Measurements from ENCODE around the gene BACH2.

BACH2 gene

GRCh38 chr6:90278129-90278528, 18.5 kb downstream of the BACH2 start:
- no peak for DNase-seq (ENCODE audit: low read depth in 2 of 2)

DNA sequence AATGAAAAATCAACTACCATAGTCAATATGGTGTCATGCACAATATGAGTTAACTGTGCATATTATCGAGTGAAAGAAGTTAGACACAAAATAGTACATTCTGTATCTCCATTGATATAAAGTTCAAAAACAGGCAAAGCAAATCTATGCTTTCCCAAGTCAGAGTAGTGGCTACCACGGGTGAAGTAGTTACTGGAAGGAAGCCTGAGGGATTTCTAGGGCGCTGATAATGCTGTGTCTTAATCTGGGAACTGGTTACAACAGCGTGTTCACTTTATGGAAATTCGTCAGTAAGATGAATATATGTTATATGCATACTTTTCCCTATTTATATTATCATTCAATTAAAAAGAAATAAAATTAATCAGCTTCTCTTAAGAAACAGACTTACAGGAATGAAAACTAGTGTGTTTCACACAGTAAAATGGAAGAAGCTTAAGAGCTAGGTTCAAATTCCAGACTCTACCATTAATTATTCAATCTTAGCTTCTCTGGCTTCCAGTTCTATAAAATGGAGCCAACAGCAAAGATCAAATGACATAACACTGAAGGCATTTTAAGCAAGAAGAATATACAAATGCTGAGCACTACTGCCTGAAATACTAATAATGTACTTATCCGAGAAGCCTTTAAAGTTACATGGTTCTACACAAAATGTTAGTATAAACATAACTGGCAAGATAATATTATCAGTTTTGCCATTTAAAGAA, 19.2 kb downstream of the BACH2 start:
- DNase-seq (ENCODE audit: low read depth in 2 of 2) = no peak

GRCh38 chr6:90274451-90275030, 22.1 kb downstream of the BACH2 start:
- peak; percentile 88 to 91 for DNase-seq (ENCODE audit: low read depth in 2 of 2)

DNA sequence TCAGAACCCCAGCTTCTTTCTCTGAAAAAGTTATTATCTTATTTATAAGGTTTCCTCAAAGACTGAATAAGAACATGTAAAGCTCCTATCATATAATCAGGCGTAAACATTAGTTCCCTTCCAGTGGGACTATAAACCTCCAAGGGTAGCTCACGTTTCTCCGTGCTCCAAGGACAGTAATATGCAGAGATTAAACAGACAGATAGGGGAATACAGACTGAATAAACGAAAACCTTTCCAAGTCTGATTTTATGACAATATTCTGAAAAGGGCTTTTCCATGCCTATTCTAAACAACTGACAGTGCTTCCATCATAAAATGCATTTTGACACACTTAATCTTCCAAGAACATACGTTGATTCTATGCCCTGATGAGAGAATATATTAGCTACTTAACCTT, 22.8 kb downstream of the BACH2 start:
- no peak for DNase-seq (ENCODE audit: low read depth in 2 of 2)

GRCh38 chr6:90272895-90273294, 23.7 kb downstream of the BACH2 start:
- no peak for DNase-seq (ENCODE audit: low read depth in 2 of 2)

DNA sequence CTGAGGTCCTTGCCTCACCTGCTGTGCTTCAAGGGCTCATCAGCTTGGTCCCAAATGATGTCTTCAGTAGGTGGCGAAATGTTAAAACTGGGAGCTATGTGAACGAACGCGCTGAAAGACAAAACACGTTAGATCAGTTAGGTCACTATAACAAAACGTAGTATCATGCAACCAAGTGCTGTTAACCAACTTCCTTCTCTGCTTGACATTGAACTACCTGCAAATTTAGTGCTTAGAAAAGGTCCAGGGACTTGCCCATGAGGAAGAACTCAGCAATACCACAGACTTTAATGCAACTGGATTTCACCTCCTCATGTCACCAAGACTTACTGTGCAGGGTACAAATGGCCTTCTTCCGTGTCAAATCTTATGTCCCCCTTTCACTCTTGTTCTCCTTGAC, 24.8 kb downstream of the BACH2 start:
- no peak for DNase-seq (ENCODE audit: low read depth in 2 of 2)

GRCh38 chr6:90269334-90269733, 27.3 kb downstream of the BACH2 start:
- DNase-seq (ENCODE audit: low read depth in 2 of 2) = no peak

- no peak for DNase-seq (ENCODE audit: low read depth in 2 of 2)
Observed at GRCh38 chr6:90268178-90268577, 28.5 kb downstream of the BACH2 start.

- no peak for DNase-seq (ENCODE audit: low read depth in 2 of 2)
Observed at GRCh38 chr6:90266905-90267621, 29.6 kb downstream of the BACH2 start.

DNA sequence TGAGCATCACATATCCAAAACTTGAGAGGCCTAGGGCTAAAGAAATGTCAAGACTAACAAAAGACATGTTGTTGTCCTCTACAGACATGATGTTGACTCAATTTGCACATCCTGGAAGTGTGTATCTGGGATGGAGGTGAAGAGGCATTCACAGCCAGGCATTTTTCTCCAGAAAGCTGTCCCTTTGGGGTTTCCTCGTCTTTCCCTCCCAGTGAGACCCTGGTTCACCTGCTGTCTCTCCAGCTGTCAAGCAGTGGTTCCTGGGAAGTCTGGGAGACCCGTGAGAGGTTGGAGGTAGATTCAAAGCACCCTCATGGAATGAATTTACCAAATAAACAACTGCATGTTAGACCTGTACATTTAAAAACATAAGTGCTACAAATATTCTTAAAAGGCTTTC, 32.1 kb downstream of the BACH2 start:
- no peak for DNase-seq (ENCODE audit: low read depth in 2 of 2)

DNA sequence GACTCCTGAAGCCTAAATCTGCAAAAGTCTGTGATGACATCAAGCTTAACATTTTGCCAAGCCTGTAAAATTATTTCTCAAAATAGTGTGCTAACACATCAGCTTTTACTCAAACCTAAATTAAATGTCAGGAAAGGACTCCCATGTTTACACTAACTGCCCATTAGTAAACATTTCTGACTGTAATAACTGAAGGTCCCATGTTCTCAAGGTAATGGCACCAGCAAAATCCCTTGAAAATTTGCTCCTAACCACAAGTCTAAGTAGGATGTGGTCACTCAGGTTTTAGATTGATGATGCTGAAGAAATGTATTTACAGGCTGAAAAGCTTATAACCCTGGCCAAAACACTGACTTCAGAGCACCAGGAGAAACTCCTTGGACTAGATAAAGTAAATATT, 33.0 kb downstream of the BACH2 start:
- no peak for DNase-seq (ENCODE audit: low read depth in 2 of 2)

DNA sequence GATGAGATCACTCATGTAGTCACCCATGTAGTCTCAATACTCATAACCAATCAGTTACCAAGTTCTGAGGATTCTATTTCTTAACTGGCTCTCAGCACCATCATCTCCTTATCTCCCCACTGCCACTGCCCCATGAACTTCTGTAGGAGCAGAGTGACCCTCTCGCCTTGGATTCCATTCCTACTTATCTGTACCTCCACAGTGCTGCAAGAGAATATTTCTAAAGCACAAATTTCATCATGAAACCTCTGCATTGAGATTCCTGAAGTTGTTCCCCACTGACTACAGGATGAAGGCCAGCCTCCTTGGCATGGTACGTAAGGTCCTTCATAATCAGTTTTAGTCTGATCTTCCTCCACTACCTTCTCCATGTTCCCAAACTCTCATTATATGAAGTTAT, 34.8 kb downstream of the BACH2 start:
- no peak for DNase-seq (ENCODE audit: low read depth in 2 of 2)

GRCh38 chr6:90257486-90257738, 39.2 kb downstream of the BACH2 start:
- DNase-seq (ENCODE audit: low read depth in 2 of 2) = no peak

- no peak for DNase-seq (ENCODE audit: low read depth in 2 of 2)
Observed at GRCh38 chr6:90256698-90257485, 39.8 kb downstream of the BACH2 start.

- DNase-seq (ENCODE audit: low read depth in 2 of 2) = no peak
Observed at GRCh38 chr6:90253631-90254030, 43.0 kb downstream of the BACH2 start.

DNA sequence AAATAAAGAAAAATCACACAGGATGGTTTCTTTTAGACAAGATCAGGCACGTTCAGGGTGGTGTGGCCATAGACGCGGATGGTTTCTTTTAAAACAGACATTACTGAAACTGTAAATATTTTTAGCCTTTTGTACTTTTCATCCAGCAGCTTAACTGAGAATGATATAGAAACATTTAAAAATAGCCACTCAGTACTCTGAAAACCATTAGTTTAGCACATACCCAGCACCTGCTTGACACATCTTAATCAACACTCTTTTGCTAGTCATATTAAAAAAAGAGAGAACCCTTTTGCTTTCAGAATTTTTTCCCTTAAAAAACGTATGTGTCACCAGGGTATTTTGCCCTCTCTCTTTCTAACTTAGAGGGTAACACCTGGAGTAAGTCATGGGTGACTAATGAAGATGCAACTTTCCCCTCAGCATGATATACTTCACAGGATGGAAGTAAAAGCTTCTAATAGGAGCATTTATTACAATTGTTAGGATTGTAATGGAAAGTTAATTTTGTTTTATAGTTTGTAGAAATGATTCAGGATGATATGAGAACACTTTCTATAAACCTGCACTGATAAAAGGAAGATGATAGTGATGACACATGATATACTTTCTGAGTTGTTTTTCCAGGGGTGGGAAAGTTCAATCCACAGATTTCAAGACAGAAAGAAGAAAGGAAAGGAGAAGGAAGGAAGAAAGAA, 45.2 kb downstream of the BACH2 start:
- DNase-seq (ENCODE audit: low read depth in 2 of 2) = no peak

DNA sequence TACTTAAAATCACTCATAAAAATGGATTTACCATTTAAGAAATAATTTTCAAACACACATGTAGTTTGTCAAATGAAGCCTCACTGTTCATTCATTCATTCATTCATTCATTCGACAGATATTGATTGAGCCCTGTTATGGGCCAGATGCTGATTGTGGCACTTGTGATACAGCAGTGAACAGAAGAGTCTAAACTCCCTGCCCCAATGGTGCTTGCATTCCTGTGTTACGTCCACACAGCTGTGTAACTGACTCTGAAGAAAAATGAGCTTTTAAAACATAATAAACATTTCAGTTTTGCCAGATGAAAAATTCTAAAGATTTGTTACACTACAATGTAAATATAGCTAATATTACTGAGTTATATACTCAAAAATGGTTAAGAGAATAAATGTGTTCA, 46.2 kb downstream of the BACH2 start:
- no peak for DNase-seq (ENCODE audit: low read depth in 2 of 2)

DNA sequence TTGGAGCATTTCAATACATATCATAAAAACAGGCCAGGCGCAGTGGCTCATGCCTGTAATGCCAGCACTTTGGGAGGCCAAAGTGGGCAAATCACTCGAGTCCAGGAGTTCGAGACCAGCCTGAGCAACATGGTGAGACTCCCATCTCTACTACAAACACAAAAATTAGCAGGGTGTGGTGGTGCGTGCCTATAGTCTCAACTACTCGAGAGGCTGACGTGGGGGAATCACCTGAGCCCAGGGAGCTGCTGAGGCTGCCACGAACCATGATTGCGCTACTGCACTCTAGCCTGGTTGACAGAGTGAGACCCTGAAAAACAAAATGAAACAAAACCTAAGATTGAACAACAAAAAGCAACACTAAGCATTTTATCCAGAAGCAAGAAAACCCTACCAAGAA, 47.2 kb downstream of the BACH2 start:
- peak in 1 of 2 donors; percentile 50 for DNase-seq (ENCODE audit: low read depth in 2 of 2)

DNA sequence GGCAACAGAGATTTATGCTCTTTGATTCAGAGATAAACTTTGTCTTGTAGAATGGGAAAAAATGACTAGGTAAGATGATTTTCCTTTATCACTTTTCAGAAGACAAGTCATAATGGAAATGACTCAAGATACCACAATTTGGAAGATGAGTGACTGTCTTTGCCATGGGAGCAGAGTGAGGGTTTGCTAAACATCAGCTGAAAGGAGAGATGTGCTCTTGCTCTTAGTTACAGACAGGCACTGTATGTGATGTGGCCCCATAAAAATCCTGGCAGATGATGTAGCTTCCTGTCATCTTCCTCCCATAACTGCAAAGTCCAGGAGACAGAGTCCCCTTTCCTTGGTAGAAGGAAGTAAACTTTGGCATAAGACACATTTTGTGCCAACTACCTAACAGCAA, 47.6 kb downstream of the BACH2 start:
- DNase-seq (ENCODE audit: low read depth in 2 of 2) = no peak

- DNase-seq (ENCODE audit: low read depth in 2 of 2) = no peak
Observed at GRCh38 chr6:90247262-90247661, 49.4 kb downstream of the BACH2 start.

DNA sequence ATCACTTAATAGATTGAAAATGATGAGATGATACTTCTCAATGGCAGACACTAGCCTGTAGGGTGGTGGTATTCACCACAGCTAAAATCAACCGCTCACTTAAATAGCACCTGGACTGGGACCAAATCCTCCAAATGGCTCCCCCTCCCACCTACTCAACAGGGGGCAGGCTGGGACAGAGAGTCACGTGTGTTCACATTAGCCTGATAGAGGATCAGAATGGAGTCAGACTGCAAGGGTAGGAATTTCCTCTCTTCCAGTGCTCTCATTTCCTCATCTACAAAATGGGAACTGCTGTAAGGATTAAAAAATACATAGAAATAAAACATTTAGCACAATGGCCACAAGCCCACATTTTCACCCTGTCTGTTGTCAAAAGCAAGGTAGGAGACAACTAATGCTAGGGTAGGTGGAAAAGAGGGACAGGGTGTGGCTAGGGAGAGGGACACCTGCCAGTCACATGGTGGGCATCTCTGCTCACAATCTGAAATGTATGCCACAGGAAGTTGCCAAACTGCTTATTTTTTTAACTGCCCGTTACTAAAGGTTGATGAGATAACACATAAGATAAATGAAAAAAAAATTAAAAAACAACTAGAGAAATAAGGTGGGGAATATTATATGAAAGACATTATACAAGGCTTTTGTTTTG, 55.3 kb downstream of the BACH2 start:
- no peak for DNase-seq (ENCODE audit: low read depth in 2 of 2)
